ENCODE results near the gene HIVEP3. TPM values are rescaled to one million over a fixed set of nuclear protein-coding genes. Genes with fewer than 3 reads are reported as not detected.

The HIVEP3 gene
- total RNA-seq, 1 experiment from 2014 or later = 6.0 TPM

- Histone ChIP-seq H3K4me3 (ENCODE audit: low read depth in 2 of 2, low read length in 2 of 2) (no peak overlapping the region), H3K36me3 (ENCODE audit: control insufficient read depth, insufficient read depth, low read length) (no peaks in the 10 kb centered on the region), H3K27me3 (ENCODE audit: control insufficient read depth, insufficient read depth, low read length) (no peaks in the 10 kb centered on the region), H3K9me3 (ENCODE audit: control insufficient read depth, insufficient read depth, low read depth, low read length) (no peaks in the 10 kb centered on the region), H3K27ac (ENCODE audit: low read length) (no peak overlapping the region), H3K4me1 (ENCODE audit: control insufficient read depth, insufficient read depth, low read length) (no peaks in the 10 kb centered on the region; the same call in none of the 2 replicates)
- no TSS peak for BruUV-seq (replicated peaks)
- CTCF ChIA-PET = interaction anchor here (0.7 kb wide), 1 partner anchor 16 kb away, joined by 4 read pairs; no protein-coding TSS in a partner anchor
- in situ Hi-C loops (cut with HindIII; ENCODE audit: low pct_unique_long_range_greater_than_20kb, low sequenced_read_pairs) = no loop called here
- DNase-seq (ENCODE audit: low read depth, low spot score) (no peak), ATAC-seq (no peak)
- POLR2A ChIA-PET = no interaction called here
- intact Hi-C loops (cut with micrococcal nuclease; ENCODE audit: unreplicated experiment) = no loop called here
- TF ChIP-seq SIN3A (IDR thresholded peaks at IDR 0.05; ENCODE audit: borderline replicate concordance, insufficient read depth, low read depth, low read length) (no peak), REST (IDR thresholded peaks at IDR 0.05; ENCODE audit: insufficient read depth in 1 of 2, low read depth in 2 of 2, low read length in 1 of 2) (no peak), CTCF (IDR thresholded peaks at IDR 0.05) (no peak)
Observed at GRCh38 chr1:41479000-41479807, 439.5 kb downstream of the HIVEP3 start.

DNA sequence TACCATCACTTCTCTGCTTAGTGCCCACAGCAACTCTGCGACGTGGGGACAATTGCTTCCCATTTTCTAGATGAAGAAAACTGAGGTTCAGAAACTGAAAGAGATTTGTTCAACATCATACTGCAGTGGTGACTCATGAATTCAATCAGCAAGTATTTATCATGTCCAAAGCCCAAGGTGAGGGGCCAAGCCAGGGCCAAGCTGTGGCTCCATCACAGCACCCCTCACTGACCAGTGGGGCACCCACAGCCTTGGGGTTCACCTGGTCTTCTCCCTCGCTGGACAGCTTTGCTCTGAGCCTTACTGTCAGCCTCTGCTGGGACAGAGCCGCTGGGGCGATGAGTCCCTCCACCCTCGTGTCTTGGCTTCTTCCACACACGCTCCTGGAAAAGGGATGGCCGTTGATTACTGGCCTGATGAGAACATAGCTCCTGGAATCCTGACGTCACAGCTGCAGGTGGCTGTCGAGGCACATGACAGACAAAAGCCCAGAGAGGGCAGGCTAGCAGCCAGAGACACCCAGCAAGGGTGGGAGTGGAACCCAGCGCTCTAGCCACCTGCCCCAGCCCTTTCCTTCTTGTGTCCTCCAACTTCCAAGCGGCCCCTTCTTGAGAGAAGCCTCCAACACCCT, 440.5 kb downstream of the HIVEP3 start:
- no TSS peak for BruUV-seq (replicated peaks)
- ChIA-PET CTCF (no interaction called here), POLR2A (no interaction called here)
- TF ChIP-seq SIN3A (IDR thresholded peaks at IDR 0.05; ENCODE audit: borderline replicate concordance, insufficient read depth, low read depth, low read length) (no peak), REST (IDR thresholded peaks at IDR 0.05; ENCODE audit: insufficient read depth in 1 of 2, low read depth in 2 of 2, low read length in 1 of 2) (no peak), CTCF (IDR thresholded peaks at IDR 0.05) (no peak), TCF7L2 (IDR thresholded peaks at IDR 0.05; ENCODE audit: low read depth, low read length) (no peak), POLR2AphosphoS5 (IDR thresholded peaks at IDR 0.05; ENCODE audit: low read depth, low read length) (no peak)
- Histone ChIP-seq H3K27me3 (ENCODE audit: control insufficient read depth, insufficient read depth, low read length) (0 out of 2 replicates have a peak, but pooled peaks cover under 1% of the 10 kb centered on the region), H3K27ac (ENCODE audit: low read length) (no peak overlapping the region), H3K36me3 (ENCODE audit: control insufficient read depth, insufficient read depth, low read length) (no peaks in the 10 kb centered on the region), H3K9me3 (ENCODE audit: control insufficient read depth, insufficient read depth, low read depth, low read length) (no peaks in the 10 kb centered on the region), H3K4me1 (ENCODE audit: control insufficient read depth, insufficient read depth, low read length) (no peaks in the 10 kb centered on the region; the same call in 1 of the 2 replicates), H3K4me3 (ENCODE audit: low read depth in 2 of 2, low read length in 2 of 2) (no peak overlapping the region)
- DNase-seq (ENCODE audit: low read depth, low spot score) (no peak), ATAC-seq (no peak)
- intact Hi-C loops (cut with micrococcal nuclease; ENCODE audit: unreplicated experiment) = no loop called here
- in situ Hi-C loops (cut with HindIII; ENCODE audit: low pct_unique_long_range_greater_than_20kb, low sequenced_read_pairs) = no loop called here

All from Panc1 (cell line).